ENCODE results near the gene GCK. TPM values are rescaled to one million over a fixed set of nuclear protein-coding genes. Genes with fewer than 3 reads are reported as not detected.

Gene GCK
- total RNA-seq, 1 donor from 2014 or later: 0.37 TPM

DNA sequence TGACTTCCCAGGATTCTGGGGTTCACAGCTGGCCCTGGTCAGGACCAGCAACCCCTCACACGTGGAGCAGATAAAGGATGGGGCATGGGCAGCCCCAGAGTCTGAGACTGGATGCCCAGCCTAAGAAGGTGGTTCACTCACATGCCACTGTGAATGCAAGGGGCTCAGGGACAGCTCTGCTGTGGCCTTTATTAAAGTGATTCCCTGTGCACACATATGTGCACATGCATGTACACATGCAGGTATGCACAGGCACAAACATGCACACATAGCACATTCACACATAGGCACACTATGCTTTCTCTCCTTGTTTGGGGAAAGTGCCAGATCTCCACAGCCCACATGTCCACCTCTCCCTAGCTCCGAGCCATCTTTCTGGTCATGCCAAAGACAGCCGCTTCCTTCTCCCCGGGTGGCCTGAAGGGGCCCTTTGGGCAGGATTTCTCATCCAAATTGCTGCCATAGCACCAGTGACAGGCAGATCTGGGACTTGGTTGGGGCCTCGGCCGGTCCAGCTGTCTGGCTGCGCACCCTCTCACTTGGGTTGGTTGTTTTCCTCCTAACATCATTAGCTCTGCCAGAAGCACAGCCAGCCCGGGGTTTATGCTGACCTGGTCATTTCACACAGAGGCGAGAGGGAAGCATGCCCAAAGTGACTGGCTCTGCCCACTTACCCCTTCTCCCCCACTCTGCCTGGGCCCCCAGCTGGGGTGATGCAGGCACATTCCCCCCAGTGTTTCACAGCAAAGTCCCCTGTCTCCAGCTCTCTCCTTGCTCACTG lies 1.4 kb downstream of the GCK start:
- Mint-ChIP-seq H3K9me3 (ENCODE audit: low read depth) (peaks cover 4% of the 10 kb centered on the region), H3K27ac (ENCODE audit: unreplicated experiment) (no peak overlapping the region), H3K4me3 (ENCODE audit: unreplicated experiment) (no peak overlapping the region), H3K36me3 (ENCODE audit: low read depth) (peaks cover 2% of the 10 kb centered on the region), H3K4me1 (ENCODE audit: low read depth) (peaks cover 17% of the 10 kb centered on the region), H3K27me3 (ENCODE audit: low read depth) (peaks cover 2% of the 10 kb centered on the region)
- no peak for DNase-seq (ENCODE audit: low spot score)
- TF ChIP-seq, protein P1, sequence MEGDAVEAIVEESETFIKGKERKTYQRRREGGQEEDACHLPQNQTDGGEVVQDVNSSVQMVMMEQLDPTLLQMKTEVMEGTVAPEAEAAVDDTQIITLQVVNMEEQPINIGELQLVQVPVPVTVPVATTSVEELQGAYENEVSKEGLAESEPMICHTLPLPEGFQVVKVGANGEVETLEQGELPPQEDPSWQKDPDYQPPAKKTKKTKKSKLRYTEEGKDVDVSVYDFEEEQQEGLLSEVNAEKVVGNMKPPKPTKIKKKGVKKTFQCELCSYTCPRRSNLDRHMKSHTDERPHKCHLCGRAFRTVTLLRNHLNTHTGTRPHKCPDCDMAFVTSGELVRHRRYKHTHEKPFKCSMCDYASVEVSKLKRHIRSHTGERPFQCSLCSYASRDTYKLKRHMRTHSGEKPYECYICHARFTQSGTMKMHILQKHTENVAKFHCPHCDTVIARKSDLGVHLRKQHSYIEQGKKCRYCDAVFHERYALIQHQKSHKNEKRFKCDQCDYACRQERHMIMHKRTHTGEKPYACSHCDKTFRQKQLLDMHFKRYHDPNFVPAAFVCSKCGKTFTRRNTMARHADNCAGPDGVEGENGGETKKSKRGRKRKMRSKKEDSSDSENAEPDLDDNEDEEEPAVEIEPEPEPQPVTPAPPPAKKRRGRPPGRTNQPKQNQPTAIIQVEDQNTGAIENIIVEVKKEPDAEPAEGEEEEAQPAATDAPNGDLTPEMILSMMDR (IDR thresholded peaks at IDR 0.05): no peak

DNA sequence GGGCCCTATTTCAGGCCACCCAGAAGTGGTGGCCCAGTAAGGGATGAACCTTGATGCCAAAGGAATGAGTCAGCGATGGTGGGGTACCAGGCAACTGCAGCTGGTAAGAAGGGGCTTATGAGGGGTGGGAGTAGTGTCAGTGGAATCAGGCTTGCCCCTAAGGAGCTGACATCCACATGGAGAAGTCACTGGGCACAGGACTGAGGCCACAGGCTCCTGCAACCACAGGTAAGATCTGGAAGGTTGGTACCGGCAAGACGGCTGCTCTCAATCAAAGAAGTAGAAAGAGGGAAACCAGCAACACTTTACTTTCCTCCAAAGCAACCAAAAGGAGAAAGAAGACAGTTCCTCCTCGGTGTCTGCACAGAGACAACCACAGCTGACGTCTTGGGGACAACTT lies 2.5 kb downstream of the GCK start:
- H3K36me3 Mint-ChIP-seq (ENCODE audit: low read depth): peaks cover 2% of the 10 kb centered on the region
- no peaks in the 10 kb centered on the region for H3K27me3 Mint-ChIP-seq (ENCODE audit: low read depth)
- peaks cover 12% of the 10 kb centered on the region for H3K9me3 Mint-ChIP-seq (ENCODE audit: low read depth)
- TF ChIP-seq, protein P1 (IDR thresholded peaks at IDR 0.05): no peak
- no peak overlapping the region for H3K4me3 Mint-ChIP-seq (ENCODE audit: unreplicated experiment)
- no peak overlapping the region for H3K27ac Mint-ChIP-seq (ENCODE audit: unreplicated experiment)
- H3K4me1 Mint-ChIP-seq (ENCODE audit: low read depth): peaks cover 17% of the 10 kb centered on the region
- no peak for DNase-seq (ENCODE audit: low spot score)

DNA sequence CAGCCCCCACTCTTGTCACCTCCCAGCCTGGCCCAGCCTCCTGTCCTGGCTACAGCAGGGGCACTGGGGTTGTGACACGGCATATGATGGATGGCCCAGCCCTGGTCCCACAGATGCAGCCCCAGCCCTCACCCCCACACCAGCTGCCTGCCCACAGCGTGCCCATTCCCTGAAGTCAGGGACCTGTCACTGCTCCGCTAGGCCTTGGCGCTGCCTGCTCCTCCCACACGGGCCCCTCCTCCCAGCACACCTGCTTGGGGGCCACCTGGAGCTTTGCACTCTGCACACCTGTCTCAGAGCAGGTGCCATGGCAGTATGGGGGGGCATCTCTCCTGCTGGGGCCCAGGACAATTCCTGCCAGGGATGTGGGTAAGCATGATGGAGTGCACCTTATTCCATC lies 3.5 kb downstream of the GCK start:
- H3K9me3 Mint-ChIP-seq (ENCODE audit: low read depth): peaks cover 12% of the 10 kb centered on the region
- peaks cover 17% of the 10 kb centered on the region for H3K4me1 Mint-ChIP-seq (ENCODE audit: low read depth)
- no peak for DNase-seq (ENCODE audit: low spot score)
- TF ChIP-seq, protein P1 (IDR thresholded peaks at IDR 0.05): no peak
- H3K36me3 Mint-ChIP-seq (ENCODE audit: low read depth): peaks cover 2% of the 10 kb centered on the region
- no peak overlapping the region for H3K27ac Mint-ChIP-seq (ENCODE audit: unreplicated experiment)
- no peak overlapping the region for H3K4me3 Mint-ChIP-seq (ENCODE audit: unreplicated experiment)
- no peaks in the 10 kb centered on the region for H3K27me3 Mint-ChIP-seq (ENCODE audit: low read depth)

DNA sequence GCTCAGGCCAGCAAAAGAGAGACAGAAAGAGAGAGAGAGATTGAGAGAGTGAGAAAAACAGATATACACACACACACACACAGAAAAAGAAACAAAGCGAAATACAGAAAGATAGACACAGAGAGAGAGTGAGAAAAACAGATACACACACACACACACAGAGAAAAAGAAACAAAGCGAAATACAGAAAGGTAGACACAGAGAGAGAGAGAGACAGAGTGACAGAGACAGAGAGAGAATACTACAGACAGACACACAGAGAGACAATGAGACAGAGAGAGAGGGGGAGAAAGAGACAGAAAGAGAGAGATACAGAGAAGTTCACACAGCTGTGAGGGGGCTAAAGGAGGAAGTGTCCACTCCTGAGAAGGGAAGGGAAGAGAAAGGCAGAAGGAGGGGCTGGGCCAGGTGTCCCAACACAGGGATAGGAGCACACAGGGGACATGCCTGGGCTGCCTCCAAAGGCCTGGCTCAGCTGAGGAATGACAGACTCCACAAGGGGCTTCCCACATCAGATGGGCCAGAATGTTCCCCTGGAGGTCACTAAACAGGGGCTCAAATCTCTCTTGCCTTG lies 4.3 kb downstream of the GCK start:
- H3K27me3 Mint-ChIP-seq (ENCODE audit: low read depth): no peaks in the 10 kb centered on the region
- DNase-seq (ENCODE audit: low spot score): no peak
- no peak overlapping the region for H3K4me3 Mint-ChIP-seq (ENCODE audit: unreplicated experiment)
- peaks cover 2% of the 10 kb centered on the region for H3K36me3 Mint-ChIP-seq (ENCODE audit: low read depth)
- TF ChIP-seq, protein P1 (IDR thresholded peaks at IDR 0.05): no peak
- H3K9me3 Mint-ChIP-seq (ENCODE audit: low read depth): peaks cover 12% of the 10 kb centered on the region
- H3K27ac Mint-ChIP-seq (ENCODE audit: unreplicated experiment): peak overlapping the region; percentile 89
- H3K4me1 Mint-ChIP-seq (ENCODE audit: low read depth): peaks cover 17% of the 10 kb centered on the region

DNA sequence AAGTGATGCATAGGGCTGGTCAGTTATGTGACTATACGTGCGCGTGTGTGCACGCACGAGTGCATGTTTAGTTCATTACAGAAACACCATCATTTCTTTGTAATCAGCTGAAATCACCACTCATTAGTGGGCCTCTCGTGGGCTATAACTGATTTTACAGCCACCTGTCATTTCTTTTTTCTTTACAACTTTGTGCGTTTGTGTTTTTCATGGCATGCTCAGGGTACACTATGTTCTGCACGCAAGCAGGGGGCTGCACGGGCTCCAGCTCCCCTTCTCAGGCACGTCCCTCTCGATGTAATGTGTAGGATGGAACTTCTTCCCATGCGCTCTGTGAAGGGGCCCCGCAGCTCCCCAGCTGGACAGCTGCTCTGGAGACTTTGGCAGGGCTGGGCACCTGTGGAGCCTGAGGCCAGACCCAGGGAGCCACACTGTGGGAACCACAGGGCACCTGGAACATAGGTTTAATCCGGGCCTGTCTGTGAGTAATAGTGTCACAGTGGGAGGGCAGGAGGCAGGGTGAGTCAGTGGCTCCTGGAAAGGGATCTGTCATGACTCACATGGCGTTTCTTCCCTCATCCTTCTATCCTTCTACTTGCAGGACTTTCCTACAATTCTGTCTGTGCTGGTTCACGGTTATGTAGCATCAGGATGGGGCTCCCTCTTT lies 4.9 kb downstream of the GCK start:
- DNase-seq (ENCODE audit: low spot score): no peak
- TF ChIP-seq, protein P1 (IDR thresholded peaks at IDR 0.05): no peak
- Mint-ChIP-seq H3K36me3 (ENCODE audit: low read depth) (peaks cover 2% of the 10 kb centered on the region), H3K4me1 (ENCODE audit: low read depth) (peaks cover 17% of the 10 kb centered on the region), H3K9me3 (ENCODE audit: low read depth) (peaks cover 12% of the 10 kb centered on the region), H3K27me3 (ENCODE audit: low read depth) (no peaks in the 10 kb centered on the region), H3K4me3 (ENCODE audit: unreplicated experiment) (peak overlapping the region; percentile 3), H3K27ac (ENCODE audit: unreplicated experiment) (peak overlapping the region; percentile 89)
